ENCODE results near the gene HLA-C. TPM values are rescaled to one million over a fixed set of nuclear protein-coding genes. Genes with fewer than 3 reads are reported as not detected.
"Not testable (repeated sequence)": the region's sequence is repeated elsewhere in the genome, so short reads cannot be mapped to it uniquely, and the experiment has no call there.

HLA-C gene
- total RNA-seq, 1 experiment from 2014 or later: 149 TPM

GRCh38 chr6:31239854-31240253 lies 32.0 kb downstream of the HLA-C start:
- H3K4me1 Mint-ChIP-seq (ENCODE audit: low read depth, unreplicated experiment): no peaks in the 10 kb centered on the region
- CTCF ChIA-PET: no interaction called here
- DNase-seq: no peak
- H3K9me3 Mint-ChIP-seq (ENCODE audit: unreplicated experiment): no peaks in the 10 kb centered on the region
- H3K4me3 Mint-ChIP-seq (ENCODE audit: unreplicated experiment): no peak overlapping the region
- no peak overlapping the region for H3K27ac Mint-ChIP-seq (ENCODE audit: unreplicated experiment)
- Histone ChIP-seq H3K4me1 (no peaks in the 10 kb centered on the region), H3K36me3 (ENCODE audit: control insufficient read depth, insufficient read depth, low read length) (no peaks in the 10 kb centered on the region), H3K27me3 (replicated peaks; ENCODE audit: control insufficient read depth, insufficient read depth, low read length) (no peaks in the 10 kb centered on the region), H3K9me3 (no peaks in the 10 kb centered on the region), H3K4me3 (ENCODE audit: low read depth, low read length) (no peak overlapping the region)
- no peak for TF ChIP-seq CTCF (IDR thresholded peaks at IDR 0.05; ENCODE audit: insufficient read depth in 1 of 2, low read depth in 1 of 2, low read length in 1 of 2, severe bottlenecking in 1 of 2, unreplicated experiment in 1 of 2)
- POLR2A ChIA-PET: no interaction called here
- H3K27me3 Mint-ChIP-seq (ENCODE audit: insufficient read depth, unreplicated experiment): peaks cover 6% of the 10 kb centered on the region
- BruUV-seq (replicated peaks): no TSS peak
- H3K36me3 Mint-ChIP-seq (ENCODE audit: insufficient read depth, unreplicated experiment): no peaks in the 10 kb centered on the region
- intact Hi-C loops (cut with micrococcal nuclease; ENCODE audit: unreplicated experiment): no loop called here

GRCh38 chr6:31234101-31234500 lies 37.8 kb downstream of the HLA-C start:
- H3K4me3 Mint-ChIP-seq (ENCODE audit: unreplicated experiment); H3K9me3 Mint-ChIP-seq (ENCODE audit: unreplicated experiment); CTCF ChIA-PET; H3K4me1 ChIP-seq; H3K9me3 ChIP-seq; H3K4me3 ChIP-seq (ENCODE audit: low read depth, low read length); H3K4me1 Mint-ChIP-seq (ENCODE audit: low read depth, unreplicated experiment); DNase-seq; H3K27me3 ChIP-seq (replicated peaks; ENCODE audit: control insufficient read depth, insufficient read depth, low read length); intact Hi-C loops (cut with micrococcal nuclease; ENCODE audit: unreplicated experiment); H3K27ac Mint-ChIP-seq (ENCODE audit: unreplicated experiment); H3K36me3 Mint-ChIP-seq (ENCODE audit: insufficient read depth, unreplicated experiment); BruUV-seq (replicated peaks); H3K36me3 ChIP-seq (ENCODE audit: control insufficient read depth, insufficient read depth, low read length); H3K27me3 Mint-ChIP-seq (ENCODE audit: insufficient read depth, unreplicated experiment): not testable (repeated sequence)
- POLR2A ChIA-PET: interaction anchor here (0.6 kb wide), 1 partner anchor 12 kb away, joined by 4 read pairs; no protein-coding TSS in a partner anchor

- no peaks in the 10 kb centered on the region for H3K9me3 ChIP-seq
- TF ChIP-seq CTCF (IDR thresholded peaks at IDR 0.05; ENCODE audit: insufficient read depth in 1 of 2, low read depth in 1 of 2, low read length in 1 of 2, severe bottlenecking in 1 of 2, unreplicated experiment in 1 of 2): no peak
- H3K36me3 ChIP-seq (ENCODE audit: control insufficient read depth, insufficient read depth, low read length): no peaks in the 10 kb centered on the region
- Mint-ChIP-seq H3K9me3 (ENCODE audit: unreplicated experiment) (no peaks in the 10 kb centered on the region), H3K4me1 (ENCODE audit: low read depth, unreplicated experiment) (no peaks in the 10 kb centered on the region), H3K4me3 (ENCODE audit: unreplicated experiment) (no peak overlapping the region), H3K36me3 (ENCODE audit: insufficient read depth, unreplicated experiment) (peaks cover 4% of the 10 kb centered on the region), H3K27ac (ENCODE audit: unreplicated experiment) (no peak overlapping the region), H3K27me3 (ENCODE audit: insufficient read depth, unreplicated experiment) (no peaks in the 10 kb centered on the region)
- CTCF ChIA-PET: no interaction called here
- H3K4me1 ChIP-seq: no peaks in the 10 kb centered on the region
- DNase-seq: no peak
- POLR2A ChIA-PET: no interaction called here
- no TSS peak for BruUV-seq (replicated peaks)
- H3K27me3 ChIP-seq (replicated peaks; ENCODE audit: control insufficient read depth, insufficient read depth, low read length): no peaks in the 10 kb centered on the region
- H3K4me3 ChIP-seq (ENCODE audit: low read depth, low read length): no peak overlapping the region
- intact Hi-C loops (cut with micrococcal nuclease; ENCODE audit: unreplicated experiment): no loop called here
These were observed 43.4 kb downstream of the HLA-C start for GRCh38 chr6:31228476-31228875.

- intact Hi-C loops (cut with micrococcal nuclease; ENCODE audit: unreplicated experiment): no loop called here
- no peak for DNase-seq
- Histone ChIP-seq H3K9me3 (no peaks in the 10 kb centered on the region), H3K4me3 (ENCODE audit: low read depth, low read length) (no peak overlapping the region), H3K27me3 (replicated peaks; ENCODE audit: control insufficient read depth, insufficient read depth, low read length) (no peaks in the 10 kb centered on the region), H3K36me3 (ENCODE audit: control insufficient read depth, insufficient read depth, low read length) (no peaks in the 10 kb centered on the region), H3K4me1 (no peaks in the 10 kb centered on the region)
- no peak for TF ChIP-seq CTCF (IDR thresholded peaks at IDR 0.05; ENCODE audit: insufficient read depth in 1 of 2, low read depth in 1 of 2, low read length in 1 of 2, severe bottlenecking in 1 of 2, unreplicated experiment in 1 of 2)
- H3K4me1 Mint-ChIP-seq (ENCODE audit: low read depth, unreplicated experiment): no peaks in the 10 kb centered on the region
- peaks cover 4% of the 10 kb centered on the region for H3K36me3 Mint-ChIP-seq (ENCODE audit: insufficient read depth, unreplicated experiment)
- H3K9me3 Mint-ChIP-seq (ENCODE audit: unreplicated experiment): no peaks in the 10 kb centered on the region
- no peak overlapping the region for H3K4me3 Mint-ChIP-seq (ENCODE audit: unreplicated experiment)
- ChIA-PET CTCF (no interaction called here), POLR2A (no interaction called here)
- H3K27ac Mint-ChIP-seq (ENCODE audit: unreplicated experiment): no peak overlapping the region
- H3K27me3 Mint-ChIP-seq (ENCODE audit: insufficient read depth, unreplicated experiment): no peaks in the 10 kb centered on the region
- BruUV-seq (replicated peaks): no TSS peak
These were observed 44.7 kb downstream of the HLA-C start for GRCh38 chr6:31227143-31227542.

Measured in Caco-2 (cell line).